Sigmoid colon (tissue), 7 donors: ENCODE data around the gene CYP2D6. TPM values are rescaled to one million over a fixed set of nuclear protein-coding genes. Genes with fewer than 3 reads are reported as not detected.
A peak's percentile ranks its signal among the peaks of the same experiment; 100 is the strongest.

Experiments
- DNase-seq: peaks from one replicate; pipeline ENCODE4 v3.0.0-alpha.2; 2019
- H3K27ac ChIP-seq, 4 donors: fragments of 200-600 bp; sonication (generic); one replicate each; pipeline ENCODE4 v1.5.1; 2016 to 2019; ENCODE audit warnings: mild to moderate bottlenecking in 1 of 4
- H3K27me3 ChIP-seq, 3 donors: fragments of 200-600 bp; sonication (generic); one replicate each; pipeline ENCODE4 v1.5.1; 2019; ENCODE audit warnings: mild to moderate bottlenecking in 1 of 3
- H3K36me3 ChIP-seq, 4 donors: fragments of 200-600 bp; sonication (generic); one replicate each; pipeline ENCODE4 v1.5.1; 2016 to 2019
- H3K4me1 ChIP-seq, 4 donors: fragments of 200-600 bp; sonication (generic); one replicate each; pipeline ENCODE4 v1.5.1; 2017 to 2019
- H3K4me3 ChIP-seq, 4 donors: fragments of 200-600 bp; sonication (generic); one replicate each; pipeline ENCODE4 v1.5.1; 2017 to 2019; ENCODE audit warnings: mild to moderate bottlenecking in 2 of 4, moderate library complexity in 1 of 4
- H3K9me3 ChIP-seq, 4 donors: fragments of 200-600 bp in 3 of 4; sonication (generic) in 3 of 4; one replicate each; pipeline versions ENCODE4 v1.5.1 to v1.6.1; 2013 to 2019
- EP300 ChIP-seq, 4 donors: sonication (generic); formaldehyde crosslinking; IDR thresholded peaks; one replicate each; pipeline ENCODE4 v1.6.1; 2017; ENCODE audit warnings: antibody characterized with exemption in 4 of 4
- POLR2A ChIP-seq, 2 donors: fragments of 450-650 bp; IDR thresholded peaks; one replicate each; pipeline ENCODE4 v1.6.1; 2016; ENCODE audit warnings: antibody characterized with exemption in 2 of 2, mild to moderate bottlenecking in 2 of 2, moderate library complexity in 2 of 2
- POLR2AphosphoS5 ChIP-seq, 4 donors: sonication (generic); formaldehyde crosslinking; IDR thresholded peaks; one replicate each; pipeline ENCODE4 v1.6.1; 2017; ENCODE audit warnings: antibody characterized with exemption in 4 of 4
- WGBS, 2 donors: extraction: QIAGEN DNeasy Blood & Tissue Kit; methylation state at CpG; one replicate each; pipeline ENCODE4 v1.1.7; 2013; 5-methylcytosine and 5-hydroxymethylcytosine counted together
- intact Hi-C: fragments of 100-400 bp; cut with DNase I; formaldehyde crosslinking; loops from one replicate; pipeline ENCODE4 v1.15.1; 2023
- polyA plus RNA-seq, 3 donors: library from polyadenylated mRNA; stranded (reverse); fragments of 200-250 nt; gene quantifications; one replicate each; pipeline ENCODE4 v1.2.3, GENCODE V29; 2013
- total RNA-seq, 4 donors: library from RNA; depleted of rRNA; stranded (reverse); fragments of >200 nt; gene quantifications; one replicate each; pipeline ENCODE4 v1.1.0, GENCODE V29; 2016
- TF ChIP-seq, protein P1 (sequence below), 4 experiments: fragments of 450-650 bp in 3 of 4; fragments of 200-600 bp in 1 of 4; IDR thresholded peaks; one replicate each; pipeline ENCODE4 v1.5.1; 2016 to 2019; ENCODE audit warnings: antibody characterized with exemption in 4 of 4, mild to moderate bottlenecking in 3 of 4, moderate library complexity in 2 of 4
- donor health status: healthy with polysubstance abuse.
- donor health status: Bipolar disorder and iron deficiency.
- donor health status: healthy.

CYP2D6 gene
- total and polyA plus RNA-seq, 7 donors, result 0.36 to 3.7 (median 1.2) TPM; not detected in 3

DNA sequence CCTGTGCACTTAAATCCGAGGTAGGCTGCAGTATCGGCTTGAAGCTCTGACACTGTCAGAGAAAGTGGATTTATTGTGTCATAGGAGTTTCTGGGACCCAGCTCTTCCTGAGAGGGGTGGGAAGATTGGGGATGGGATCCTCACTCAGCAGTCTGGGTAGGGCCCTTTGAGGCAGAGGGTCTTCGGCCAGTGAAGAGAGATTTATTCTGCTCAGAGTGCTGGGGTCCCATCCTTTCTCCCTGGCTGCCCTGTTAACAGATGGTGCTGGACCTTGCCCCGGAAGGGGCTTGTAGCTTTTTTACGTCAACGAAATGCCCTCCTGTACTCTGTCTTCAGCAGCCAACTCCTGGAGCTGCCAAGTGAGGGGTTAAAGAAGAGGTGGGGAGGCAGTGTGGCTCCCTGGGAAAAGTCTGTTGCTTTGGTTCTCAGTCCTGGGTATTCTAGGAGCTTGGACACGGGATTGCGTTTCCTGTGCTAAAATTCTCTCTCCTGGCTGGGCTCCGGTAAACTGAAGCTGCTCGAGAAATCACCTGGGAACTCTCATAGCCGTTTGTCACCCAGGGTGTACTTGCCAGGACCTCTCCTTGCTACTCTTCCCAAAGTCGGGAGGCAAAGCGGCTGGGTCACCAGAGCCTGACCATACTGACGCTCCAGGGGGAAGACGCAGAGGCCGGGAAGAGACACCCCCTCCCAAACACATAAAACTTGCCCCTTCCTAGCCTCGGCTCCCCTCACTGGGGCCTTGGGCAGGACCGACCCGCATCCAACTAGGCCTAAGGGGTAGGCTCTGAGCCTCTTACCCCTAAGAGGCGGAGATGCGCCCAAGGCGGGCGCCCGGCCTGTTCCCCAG lies 51.9 kb downstream of the CYP2D6 start:
- peaks cover 0 to 40% (median 11%) of the 10 kb centered on the region in 4 donors for H3K36me3 ChIP-seq

DNA sequence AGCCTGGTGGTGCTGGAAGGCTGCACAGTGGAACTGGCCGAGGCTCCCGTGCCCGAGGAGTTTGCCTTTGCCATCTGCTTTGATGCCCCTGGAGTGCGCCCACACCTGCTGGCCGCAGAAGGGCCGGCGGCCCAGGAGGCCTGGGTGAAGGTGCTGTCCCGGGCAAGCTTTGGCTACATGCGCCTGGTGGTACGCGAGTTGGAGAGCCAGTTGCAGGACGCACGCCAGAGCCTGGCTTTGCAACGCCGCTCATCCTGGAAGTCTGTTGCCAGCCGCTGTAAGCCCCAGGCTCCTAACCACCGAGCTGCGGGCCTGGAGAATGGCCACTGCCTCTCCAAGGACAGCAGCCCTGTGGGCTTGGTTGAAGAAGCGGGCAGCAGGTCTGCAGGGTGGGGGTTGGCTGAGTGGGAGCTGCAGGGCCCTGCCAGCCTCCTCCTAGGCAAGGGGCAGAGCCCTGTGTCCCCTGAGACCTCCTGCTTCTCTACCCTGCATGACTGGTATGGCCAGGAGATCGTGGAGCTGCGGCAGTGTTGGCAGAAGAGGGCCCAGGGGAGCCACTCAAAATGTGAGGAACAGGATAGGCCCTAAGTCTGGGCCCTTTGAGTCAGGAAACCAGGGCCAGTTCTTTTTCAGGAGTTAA lies 53.0 kb downstream of the CYP2D6 start:
- H3K9me3 ChIP-seq, result no peaks in the 10 kb centered on the region
- peaks cover 0 to 61% (median 49%) of the 10 kb centered on the region in 4 donors for H3K4me1 ChIP-seq
- peaks cover 0 to 29% (median 9%) of the 10 kb centered on the region in 4 donors for H3K36me3 ChIP-seq
- H3K27me3 ChIP-seq, result no peaks in the 10 kb centered on the region
- H3K4me3 ChIP-seq, result no peak overlapping the region
- DNase-seq, result no peak
- intact Hi-C loops, result loop anchor here (5.0 to 10.0 kb wide), 2 partner anchors 290 to 393 kb away; partner anchors contain the start of gene SNU13
- peak overlapping the region; percentile 93 to 99 (median 98) for H3K27ac ChIP-seq
- 91 to 95% methylated on average over 21 of the region's 21 CpGs for WGBS, 2 donors
- TF ChIP-seq POLR2A (IDR thresholded peaks at IDR 0.05) (no peak), POLR2AphosphoS5 (IDR thresholded peaks at IDR 0.05) (no peak), EP300 (IDR thresholded peaks at IDR 0.05) (no peak)
- TF ChIP-seq, protein P1, sequence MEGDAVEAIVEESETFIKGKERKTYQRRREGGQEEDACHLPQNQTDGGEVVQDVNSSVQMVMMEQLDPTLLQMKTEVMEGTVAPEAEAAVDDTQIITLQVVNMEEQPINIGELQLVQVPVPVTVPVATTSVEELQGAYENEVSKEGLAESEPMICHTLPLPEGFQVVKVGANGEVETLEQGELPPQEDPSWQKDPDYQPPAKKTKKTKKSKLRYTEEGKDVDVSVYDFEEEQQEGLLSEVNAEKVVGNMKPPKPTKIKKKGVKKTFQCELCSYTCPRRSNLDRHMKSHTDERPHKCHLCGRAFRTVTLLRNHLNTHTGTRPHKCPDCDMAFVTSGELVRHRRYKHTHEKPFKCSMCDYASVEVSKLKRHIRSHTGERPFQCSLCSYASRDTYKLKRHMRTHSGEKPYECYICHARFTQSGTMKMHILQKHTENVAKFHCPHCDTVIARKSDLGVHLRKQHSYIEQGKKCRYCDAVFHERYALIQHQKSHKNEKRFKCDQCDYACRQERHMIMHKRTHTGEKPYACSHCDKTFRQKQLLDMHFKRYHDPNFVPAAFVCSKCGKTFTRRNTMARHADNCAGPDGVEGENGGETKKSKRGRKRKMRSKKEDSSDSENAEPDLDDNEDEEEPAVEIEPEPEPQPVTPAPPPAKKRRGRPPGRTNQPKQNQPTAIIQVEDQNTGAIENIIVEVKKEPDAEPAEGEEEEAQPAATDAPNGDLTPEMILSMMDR (IDR thresholded peaks at IDR 0.05), result no peak

More for the DNA sequence above, 51.9 kb downstream of the CYP2D6 start:
- 23 to 54% methylated on average over 24 of the region's 24 CpGs for WGBS, 2 donors
- no peaks in the 10 kb centered on the region for H3K9me3 ChIP-seq
- H3K27ac ChIP-seq, result peak overlapping the region; percentile 93 to 99 (median 98)
- TF ChIP-seq POLR2A (IDR thresholded peaks at IDR 0.05) (no peak), POLR2AphosphoS5 (IDR thresholded peaks at IDR 0.05) (no peak), EP300 (IDR thresholded peaks at IDR 0.05) (no peak)
- TF ChIP-seq, protein P1 (IDR thresholded peaks at IDR 0.05), result no peak
- intact Hi-C loops, result loop anchor here (5.0 to 10.0 kb wide), 2 partner anchors 289 to 394 kb away; partner anchors contain the start of gene SNU13
- peaks cover 0 to 56% (median 44%) of the 10 kb centered on the region in 4 donors for H3K4me1 ChIP-seq
- DNase-seq, result no peak
- no peaks in the 10 kb centered on the region for H3K27me3 ChIP-seq
- peak overlapping the region; percentile 43 to 68 (median 63) for H3K4me3 ChIP-seq

DNA sequence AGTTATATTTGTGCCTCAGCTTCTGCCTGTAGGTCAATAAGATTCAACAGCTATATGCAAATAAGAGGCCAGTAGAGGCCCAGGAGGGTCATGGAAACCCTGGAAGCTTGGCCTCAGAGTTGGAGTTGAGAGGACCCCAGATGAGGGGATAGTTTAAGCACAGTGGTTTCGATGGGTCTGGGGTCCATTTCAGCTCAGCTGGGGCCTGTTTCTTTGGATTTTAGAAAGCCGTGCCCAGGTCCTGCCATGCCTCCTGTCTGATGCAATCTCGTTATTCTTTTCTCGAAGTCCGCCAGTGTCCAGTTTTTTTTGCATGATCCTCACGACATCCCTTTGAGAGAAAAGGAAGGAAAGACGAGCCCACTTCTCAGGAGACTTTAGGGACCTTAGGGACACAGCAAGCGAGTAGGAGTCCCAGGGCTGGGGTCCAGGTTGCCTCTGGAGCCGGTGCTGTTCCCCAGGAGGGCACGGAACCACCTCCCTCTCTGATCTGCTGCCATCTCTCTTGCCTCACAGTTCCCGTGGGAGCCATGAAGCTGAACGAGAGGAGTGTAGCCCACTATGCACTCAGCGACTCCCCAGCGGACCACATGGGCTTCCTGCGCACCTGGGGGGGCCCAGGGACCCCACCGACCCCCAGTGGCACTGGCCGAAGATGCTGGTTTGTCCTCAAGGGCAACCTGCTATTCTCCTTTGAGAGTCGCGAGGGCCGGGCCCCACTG lies 53.7 kb downstream of the CYP2D6 start:
- H3K4me3 ChIP-seq, result no peak overlapping the region
- no peaks in the 10 kb centered on the region for H3K9me3 ChIP-seq
- WGBS, 2 donors, result 93 to 96% methylated on average over 20 of the region's 20 CpGs
- intact Hi-C loops, result loop anchor here (5.0 to 10.0 kb wide), 2 partner anchors 290 to 392 kb away; partner anchors contain the start of gene SNU13
- H3K4me1 ChIP-seq, result peaks cover 0 to 58% (median 50%) of the 10 kb centered on the region in 4 donors
- peak overlapping the region; percentile 93 to 99 (median 98) for H3K27ac ChIP-seq
- TF ChIP-seq EP300 (IDR thresholded peaks at IDR 0.05), result no peak
- TF ChIP-seq, protein P1 (IDR thresholded peaks at IDR 0.05), result no peak
- TF ChIP-seq POLR2AphosphoS5 (IDR thresholded peaks at IDR 0.05), result no peak
- TF ChIP-seq POLR2A (IDR thresholded peaks at IDR 0.05), result no peak
- H3K27me3 ChIP-seq, result no peaks in the 10 kb centered on the region
- H3K36me3 ChIP-seq, result peaks cover 0 to 22% (median 6%) of the 10 kb centered on the region in 4 donors
- peak; percentile 66 for DNase-seq

Other genes with a start within 250 kb of the CYP2D6 start
- not detected for gene SHISA8, start 215.7 kb downstream of the CYP2D6 start, total RNA-seq
- gene SHISA8, start 215.7 kb downstream of the CYP2D6 start, polyA plus RNA-seq, result under 1 TPM in 1 of 3 donors, not detected in 2; 0.12 TPM
- not detected for gene TNFRSF13C, start 204.0 kb downstream of the CYP2D6 start, total RNA-seq
- 10 to 100 TPM in 1 of 3 donors, 1 to 10 TPM in 1, under 1 TPM in 1; 0.23 to 23.9 (median 1.2) TPM for gene TNFRSF13C, start 204.0 kb downstream of the CYP2D6 start, polyA plus RNA-seq
- gene CENPM, start 183.7 kb downstream of the CYP2D6 start, total RNA-seq, result 1 to 10 TPM in 3 of 4 donors, not detected in 1; 1.1 to 5.4 (median 2.5) TPM
- gene CENPM, start 183.7 kb downstream of the CYP2D6 start, polyA plus RNA-seq, result 10 to 100 TPM; 24.0 to 48.5 (median 35.8) TPM
- gene SEPTIN3, start 161.4 kb downstream of the CYP2D6 start, total RNA-seq, result 1 to 10 TPM; 1.1 to 1.6 (median 1.3) TPM
- gene SEPTIN3, start 161.4 kb downstream of the CYP2D6 start, polyA plus RNA-seq, result under 1 TPM; 0.46 to 0.71 (median 0.60) TPM
- 1 to 10 TPM in 1 of 4 donors, under 1 TPM in 3; 0.71 to 2.8 (median 0.89) TPM for gene WBP2NL, start 132.0 kb downstream of the CYP2D6 start, total RNA-seq
- 1 to 10 TPM in 1 of 3 donors, under 1 TPM in 1, not detected in 1; 0.89 to 1.2 TPM for gene WBP2NL, start 132.0 kb downstream of the CYP2D6 start, polyA plus RNA-seq
- 10 to 100 TPM; 18.6 to 28.6 (median 21.7) TPM for gene NAGA, start 60.0 kb downstream of the CYP2D6 start, total RNA-seq
- gene NAGA, start 60.0 kb downstream of the CYP2D6 start, polyA plus RNA-seq, result 10 to 100 TPM in 2 of 3 donors, 1 to 10 TPM in 1; 6.6 to 27.7 (median 20.1) TPM
- gene PHETA2, start 56.6 kb downstream of the CYP2D6 start, total RNA-seq, result 10 to 100 TPM; 13.8 to 18.0 (median 15.6) TPM
- 10 to 100 TPM; 13.2 to 17.4 (median 13.4) TPM for gene PHETA2, start 56.6 kb downstream of the CYP2D6 start, polyA plus RNA-seq
- 10 to 100 TPM; 12.1 to 23.9 (median 21.9) TPM for gene SMDT1, start 51.1 kb downstream of the CYP2D6 start, total RNA-seq
- gene SMDT1, start 51.1 kb downstream of the CYP2D6 start, polyA plus RNA-seq, result 100 to 1,000 TPM in 2 of 3 donors, 10 to 100 TPM in 1; 87.4 to 187 (median 181) TPM
- 100 to 1,000 TPM in 1 of 4 donors, 10 to 100 TPM in 3; 61.8 to 104 (median 82.6) TPM for gene NDUFA6, start 40.0 kb downstream of the CYP2D6 start, total RNA-seq
- 100 to 1,000 TPM; 112 to 248 (median 161) TPM for gene NDUFA6, start 40.0 kb downstream of the CYP2D6 start, polyA plus RNA-seq
- gene TCF20, start 139.8 kb upstream of the CYP2D6 start, total RNA-seq, result 10 to 100 TPM; 21.6 to 31.0 (median 25.1) TPM
- gene TCF20, start 139.8 kb upstream of the CYP2D6 start, polyA plus RNA-seq, result 10 to 100 TPM; 10.8 to 28.2 (median 11.6) TPM